GM12892 (cell line): ENCODE data around the gene SHB.

Experiments used
- POLR2A ChIP-seq: IDR thresholded peaks from 2 replicates; pipeline ENCODE4 v1.6.1; 2011; ENCODE audit warnings: low read depth, low read length, control low read depth
- POLR2AphosphoS5 ChIP-seq: IDR thresholded peaks from 2 replicates; pipeline ENCODE4 v1.6.1; 2011; ENCODE audit warnings: low read depth, low read length, control low read depth
- TAF1 ChIP-seq: IDR thresholded peaks from 2 replicates; pipeline ENCODE4 v1.6.1; 2011; ENCODE audit warnings: low read depth, mild to moderate bottlenecking, control low read depth, low read length, borderline replicate concordance

DNA sequence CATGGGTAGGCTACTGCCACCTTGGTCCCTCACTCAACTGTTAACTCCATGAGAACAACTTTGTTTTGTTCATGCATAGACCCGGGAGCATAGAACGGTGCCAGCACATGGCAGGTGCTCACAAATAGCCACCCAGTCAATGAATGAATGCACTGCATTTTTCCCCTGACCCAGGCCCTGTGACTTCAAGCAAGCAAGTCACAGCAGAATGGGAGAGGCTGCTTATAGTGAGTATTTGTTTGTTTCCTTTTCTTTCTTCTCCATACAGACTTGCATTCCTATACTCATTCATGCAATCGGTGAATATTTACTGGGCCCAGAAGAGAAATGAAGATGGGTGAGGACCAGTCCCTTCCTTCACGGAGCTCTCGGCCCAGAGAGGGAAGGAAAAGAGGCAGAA, 62.0 kb downstream of the SHB start:
- TF ChIP-seq POLR2AphosphoS5 (no peak), POLR2A (no peak), TAF1 (no peak)
